Activated T-cell treated with anti-CD3 and anti-CD28 coated beads for 48 hours (primary cell): ENCODE data around the gene LOXL1.
"Not testable (repeated sequence)": the region's sequence is repeated elsewhere in the genome, so short reads cannot be mapped to it uniquely, and the experiment has no call there.

Experiments used
- DNase-seq: peaks from one replicate; pipeline ENCODE4 v3.0.0-alpha.2; 2020; ENCODE audit warnings: low read depth

LOXL1 gene

DNA sequence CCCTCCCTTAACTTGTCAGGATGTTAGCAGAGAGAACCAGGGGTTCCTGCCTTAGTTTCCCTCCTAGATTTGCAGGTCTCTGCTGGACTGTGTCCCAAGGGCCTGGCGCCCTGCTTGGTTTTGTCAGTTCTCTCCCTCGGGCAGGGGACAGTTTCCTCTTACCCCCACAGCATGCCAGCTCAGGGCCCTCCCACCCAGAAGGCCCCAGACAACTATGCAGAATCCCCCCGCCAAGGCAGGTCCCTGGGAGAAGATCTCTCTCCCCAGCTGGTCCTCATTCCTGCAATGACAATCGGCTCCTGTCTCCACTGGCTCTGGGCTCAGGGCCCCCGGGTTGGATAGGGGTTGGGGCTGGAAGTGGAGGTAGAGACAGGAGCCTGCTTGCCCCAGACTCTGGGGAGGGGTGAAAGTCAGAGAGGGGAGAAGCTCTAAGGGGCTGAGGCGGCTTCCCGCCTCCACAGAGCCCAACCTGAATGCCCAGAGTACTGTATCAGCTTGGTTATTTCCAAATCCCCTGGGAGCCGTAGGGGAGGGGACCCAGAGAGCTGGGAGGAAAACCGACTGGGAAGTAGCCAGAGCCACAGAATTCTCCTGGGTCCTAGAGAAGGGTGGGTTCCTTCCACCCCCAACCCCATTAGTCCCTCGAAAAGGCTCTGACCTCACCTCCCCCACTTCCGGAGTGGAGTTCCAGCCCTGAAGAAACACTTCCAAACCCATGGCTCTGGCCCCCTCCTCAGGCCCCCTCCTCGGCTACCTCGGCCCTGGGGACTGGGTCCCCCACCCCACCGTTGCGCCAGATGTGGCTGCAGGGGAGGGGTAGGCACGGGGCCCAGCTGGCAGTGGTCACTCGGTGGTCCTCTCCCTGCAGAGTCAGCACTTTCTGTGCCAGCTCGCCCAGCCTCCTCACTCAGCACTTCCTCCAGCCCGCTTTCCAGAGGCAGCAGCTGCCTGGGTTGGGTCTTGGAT is 3.8 kb upstream of the LOXL1 start:
- DNase-seq, result no peak

DNA sequence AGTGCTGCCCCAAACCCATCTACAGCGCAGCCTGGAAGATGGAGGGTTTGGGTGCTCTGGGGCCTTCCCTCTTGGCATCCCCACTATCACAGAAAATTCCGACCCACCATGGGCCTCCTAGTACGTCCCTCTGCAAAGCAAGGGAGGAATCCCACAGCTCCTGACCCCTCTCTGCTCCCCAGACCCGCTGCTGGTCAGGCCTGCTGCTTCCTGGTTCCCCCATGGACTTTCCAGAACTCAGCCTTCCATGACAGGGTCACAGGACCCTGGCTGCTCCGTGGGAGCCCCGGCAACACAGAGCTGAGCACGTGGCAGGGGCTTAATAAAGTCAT is 3.1 kb upstream of the LOXL1 start:
- DNase-seq, result no peak

DNA sequence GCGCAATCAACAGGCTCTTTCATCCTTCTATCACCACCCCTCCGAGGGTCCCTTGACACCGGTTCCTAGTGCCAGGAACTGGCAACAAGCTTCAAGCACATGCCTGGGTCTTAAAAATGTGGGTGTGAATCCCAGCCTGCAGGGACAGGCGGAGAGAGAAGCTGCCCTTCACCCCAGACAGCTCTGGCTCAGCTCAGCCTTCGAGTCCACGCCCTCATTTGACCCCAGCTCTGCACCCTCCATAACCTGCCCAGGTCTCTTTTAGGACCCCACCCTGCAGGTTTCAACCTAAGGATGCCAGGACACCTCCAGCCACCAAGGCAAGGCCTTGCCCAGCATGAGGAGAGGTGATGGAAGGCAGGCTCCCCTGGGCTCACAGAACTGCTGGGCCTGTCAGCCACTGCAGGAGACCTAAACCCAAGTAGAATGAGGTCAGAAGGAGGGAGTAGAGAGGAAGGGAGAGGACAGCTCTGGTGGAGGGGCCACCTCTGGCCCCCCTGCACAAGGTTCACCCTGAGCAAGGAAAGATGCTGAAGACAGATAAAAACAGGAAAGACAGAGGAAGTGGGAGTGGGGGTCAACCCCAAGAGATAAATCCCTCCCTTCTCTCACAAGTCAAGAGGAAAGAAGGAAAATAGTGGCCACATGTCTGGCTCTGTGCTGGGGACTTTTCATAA is 2.6 kb upstream of the LOXL1 start:
- DNase-seq, result no peak

DNA sequence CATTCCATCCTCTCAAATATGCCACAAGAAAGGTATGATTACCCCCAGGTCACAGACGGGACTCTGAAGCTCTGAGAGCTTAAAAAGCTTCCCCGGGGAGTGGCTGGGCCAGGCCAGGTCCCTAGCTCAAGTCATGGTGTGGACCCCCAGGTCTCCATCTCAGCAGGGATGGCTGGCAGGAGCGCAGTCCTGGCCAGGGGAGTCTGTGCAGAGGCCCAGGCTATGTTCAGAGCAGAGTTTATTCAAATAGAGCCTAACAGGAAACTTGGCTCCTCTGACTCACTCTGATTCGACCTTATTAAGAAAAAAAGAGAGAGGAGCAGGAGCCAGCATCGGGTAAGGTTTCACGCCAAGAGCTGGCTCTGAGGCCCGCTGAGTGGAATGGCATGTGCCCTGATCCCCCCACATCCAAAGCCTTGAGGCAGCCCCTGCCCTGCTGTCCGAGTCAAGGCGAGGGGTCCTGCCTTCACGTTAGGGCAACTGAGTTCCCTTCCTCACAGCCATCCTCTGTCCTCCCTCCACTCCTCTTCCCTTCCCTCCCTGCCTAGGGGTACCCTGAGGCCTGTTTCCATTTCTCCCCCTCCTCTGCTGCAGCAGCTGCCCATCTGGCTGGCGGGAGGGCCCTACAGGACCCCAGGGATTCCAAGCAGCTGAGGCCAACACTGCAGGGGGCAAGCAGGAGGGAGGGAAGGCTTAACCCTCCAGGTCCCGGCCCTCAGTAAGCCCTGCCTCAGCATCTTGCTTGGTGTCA is 1.9 kb upstream of the LOXL1 start:
- no peak for DNase-seq

DNA sequence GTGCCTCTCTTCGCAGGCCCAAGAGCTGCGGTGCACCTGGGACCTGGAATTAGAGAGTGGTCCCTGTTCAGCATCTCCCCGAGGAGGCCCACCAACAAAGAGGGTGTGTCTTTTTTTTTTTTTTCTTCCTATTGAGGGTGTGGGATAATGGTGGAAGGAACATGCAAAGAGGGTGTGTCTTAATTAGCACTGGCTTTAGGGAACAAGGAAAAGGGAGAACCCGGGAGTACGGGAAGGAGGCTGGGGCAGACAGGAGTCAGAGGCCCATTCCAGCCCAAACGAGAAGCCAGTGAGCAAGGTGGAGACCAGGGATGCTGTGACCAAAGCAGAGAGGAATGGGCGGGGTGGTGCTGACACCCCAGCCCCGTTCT is 429 bp upstream of the LOXL1 start:
- no peak for DNase-seq

DNA sequence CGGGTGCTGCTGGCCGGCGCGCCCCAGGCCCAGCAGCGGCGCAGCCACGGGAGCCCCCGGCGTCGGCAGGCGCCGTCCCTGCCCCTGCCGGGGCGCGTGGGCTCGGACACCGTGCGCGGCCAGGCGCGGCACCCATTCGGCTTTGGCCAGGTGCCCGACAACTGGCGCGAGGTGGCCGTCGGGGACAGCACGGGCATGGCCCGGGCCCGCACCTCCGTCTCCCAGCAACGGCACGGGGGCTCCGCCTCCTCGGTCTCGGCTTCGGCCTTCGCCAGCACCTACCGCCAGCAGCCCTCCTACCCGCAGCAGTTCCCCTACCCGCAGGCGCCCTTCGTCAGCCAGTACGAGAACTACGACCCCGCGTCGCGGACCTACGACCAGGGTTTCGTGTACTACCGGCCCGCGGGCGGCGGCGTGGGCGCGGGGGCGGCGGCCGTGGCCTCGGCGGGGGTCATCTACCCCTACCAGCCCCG is 777 bp downstream of the LOXL1 start:
- DNase-seq, result peak; percentile 30

DNA sequence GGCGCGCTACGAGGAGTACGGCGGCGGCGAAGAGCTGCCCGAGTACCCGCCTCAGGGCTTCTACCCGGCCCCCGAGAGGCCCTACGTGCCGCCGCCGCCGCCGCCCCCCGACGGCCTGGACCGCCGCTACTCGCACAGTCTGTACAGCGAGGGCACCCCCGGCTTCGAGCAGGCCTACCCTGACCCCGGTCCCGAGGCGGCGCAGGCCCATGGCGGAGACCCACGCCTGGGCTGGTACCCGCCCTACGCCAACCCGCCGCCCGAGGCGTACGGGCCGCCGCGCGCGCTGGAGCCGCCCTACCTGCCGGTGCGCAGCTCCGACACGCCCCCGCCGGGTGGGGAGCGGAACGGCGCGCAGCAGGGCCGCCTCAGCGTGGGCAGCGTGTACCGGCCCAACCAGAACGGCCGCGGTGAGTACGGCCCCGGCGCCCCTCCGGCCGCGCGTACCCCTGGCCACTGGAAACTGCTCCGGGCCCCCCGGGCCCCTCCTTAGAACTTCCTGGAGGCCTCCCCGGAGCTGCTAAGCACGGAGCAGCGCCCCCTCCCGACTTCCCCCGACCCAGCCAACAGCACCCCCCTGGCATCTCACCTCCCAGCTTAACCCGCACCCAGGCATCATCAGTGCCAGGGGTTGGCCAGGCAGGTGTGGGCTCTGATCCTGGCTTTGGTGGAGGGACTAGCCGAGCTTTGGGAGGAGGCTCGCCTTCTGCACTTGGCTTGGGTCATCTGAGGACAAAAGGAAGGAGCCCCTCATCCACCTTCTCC is 1.4 kb downstream of the LOXL1 start:
- peak; percentile 77 for DNase-seq

DNA sequence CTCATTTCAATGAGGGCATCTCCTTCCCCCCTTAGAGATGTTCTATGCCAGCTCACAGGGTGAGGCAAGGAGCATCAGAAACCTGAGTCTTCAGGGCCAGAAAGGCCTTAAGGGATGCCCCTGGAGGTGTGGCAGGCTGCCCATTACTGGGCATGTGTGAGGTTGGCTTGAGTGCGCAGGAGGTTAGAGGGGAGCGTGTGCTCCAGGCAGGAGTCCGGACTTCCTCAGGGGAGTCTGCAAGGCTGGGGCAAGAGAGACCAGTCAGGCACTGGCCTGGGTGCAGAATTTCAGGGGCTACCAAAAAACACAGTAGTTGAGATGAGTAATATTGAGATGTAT is 1.9 kb downstream of the LOXL1 start:
- DNase-seq, result no peak

DNA sequence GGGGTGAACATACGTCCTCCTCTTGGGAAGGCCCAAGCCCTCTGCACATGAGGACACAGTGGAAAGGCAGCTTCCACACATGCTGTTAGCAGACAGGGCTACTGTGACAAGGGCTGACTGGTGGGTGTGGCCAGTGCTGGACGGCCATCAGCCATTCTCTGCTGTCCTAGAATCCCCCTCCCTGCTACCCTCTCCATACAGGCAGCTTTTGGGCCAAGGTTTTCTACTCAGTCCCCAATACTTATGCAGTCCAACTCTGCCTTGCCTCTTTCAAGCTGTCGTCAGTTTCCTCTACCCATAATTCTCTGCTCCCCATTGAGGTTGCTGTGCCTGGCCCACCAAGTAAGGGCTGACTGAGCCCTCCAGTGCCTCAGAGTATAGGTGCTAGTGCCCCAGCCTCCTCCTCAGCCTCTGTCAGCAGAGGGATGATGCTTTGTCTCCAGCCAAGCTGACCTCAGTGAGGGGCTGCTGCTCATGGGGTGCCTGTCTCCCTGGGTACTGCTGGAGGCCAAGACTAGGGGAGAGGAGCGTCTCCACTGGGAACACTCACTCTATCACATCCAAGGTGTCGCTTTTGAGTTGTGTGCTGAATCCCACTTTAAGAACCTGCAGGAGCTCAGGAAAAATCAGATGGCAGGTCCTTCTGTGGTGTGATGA is 2.8 kb downstream of the LOXL1 start:
- no peak for DNase-seq

DNA sequence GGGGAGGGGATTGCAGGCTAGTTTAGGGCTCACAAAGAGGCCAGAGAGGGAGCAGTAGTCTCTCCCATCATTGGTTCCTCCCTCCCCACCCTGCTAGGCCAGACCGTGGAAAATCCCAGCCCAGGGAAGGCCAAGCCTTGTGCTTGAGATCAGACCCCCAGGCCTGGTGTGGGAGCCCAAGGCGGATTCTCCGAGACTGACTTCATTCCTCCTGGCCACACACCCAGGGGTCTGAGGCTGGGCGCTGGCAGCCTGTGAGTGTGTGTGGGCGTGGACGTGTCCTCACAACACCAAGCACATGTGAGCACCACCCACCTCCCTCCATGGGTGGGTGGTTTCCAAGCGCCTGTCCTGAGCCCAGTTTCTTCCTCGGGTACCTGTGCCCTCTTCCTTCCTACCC is 4.1 kb downstream of the LOXL1 start:
- no peak for DNase-seq

DNA sequence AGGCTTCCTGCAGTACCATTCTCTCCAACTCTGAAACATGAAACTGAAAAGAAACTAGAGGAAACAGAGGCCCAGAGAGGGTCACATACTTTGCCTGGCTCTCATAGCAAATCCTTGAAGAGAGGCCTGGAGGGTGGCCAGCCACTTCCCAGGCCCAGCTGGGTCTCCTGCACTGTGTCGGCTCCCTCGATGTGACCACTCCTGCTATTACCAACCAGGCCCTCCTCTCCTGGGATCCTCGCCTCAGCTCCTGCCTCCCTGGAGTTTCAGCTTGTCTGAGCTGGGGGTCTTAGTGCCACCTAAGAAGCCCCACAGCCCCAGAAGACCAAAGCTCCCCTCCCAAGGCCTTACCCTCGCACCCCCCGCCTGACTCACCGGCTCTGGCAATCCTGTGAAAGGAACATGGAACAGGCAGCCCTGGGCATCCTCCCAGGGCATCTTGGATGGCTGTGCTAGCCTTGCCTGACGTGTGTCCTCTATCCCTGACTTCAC is 4.6 kb downstream of the LOXL1 start:
- no peak for DNase-seq

DNA sequence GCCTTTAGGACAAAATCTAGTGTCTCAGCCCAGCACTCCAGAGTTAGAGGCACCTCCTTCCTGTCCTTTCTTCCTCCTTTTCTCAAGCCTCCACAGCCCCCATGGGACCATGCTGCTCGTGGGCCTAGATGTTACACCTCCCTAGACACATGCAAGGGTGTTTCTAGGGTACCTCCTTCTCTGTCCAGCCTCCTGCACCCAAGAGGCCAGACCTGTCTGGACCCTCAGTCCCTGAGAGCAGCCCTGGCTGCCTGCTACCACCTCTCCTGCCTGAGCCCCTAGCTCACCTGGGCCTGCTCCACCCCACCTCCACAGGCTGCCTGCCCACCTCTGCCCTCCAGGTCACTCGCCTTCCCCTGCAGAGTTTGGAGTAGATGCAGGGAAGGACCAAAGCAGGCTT is 5.2 kb downstream of the LOXL1 start:
- no peak for DNase-seq

DNA sequence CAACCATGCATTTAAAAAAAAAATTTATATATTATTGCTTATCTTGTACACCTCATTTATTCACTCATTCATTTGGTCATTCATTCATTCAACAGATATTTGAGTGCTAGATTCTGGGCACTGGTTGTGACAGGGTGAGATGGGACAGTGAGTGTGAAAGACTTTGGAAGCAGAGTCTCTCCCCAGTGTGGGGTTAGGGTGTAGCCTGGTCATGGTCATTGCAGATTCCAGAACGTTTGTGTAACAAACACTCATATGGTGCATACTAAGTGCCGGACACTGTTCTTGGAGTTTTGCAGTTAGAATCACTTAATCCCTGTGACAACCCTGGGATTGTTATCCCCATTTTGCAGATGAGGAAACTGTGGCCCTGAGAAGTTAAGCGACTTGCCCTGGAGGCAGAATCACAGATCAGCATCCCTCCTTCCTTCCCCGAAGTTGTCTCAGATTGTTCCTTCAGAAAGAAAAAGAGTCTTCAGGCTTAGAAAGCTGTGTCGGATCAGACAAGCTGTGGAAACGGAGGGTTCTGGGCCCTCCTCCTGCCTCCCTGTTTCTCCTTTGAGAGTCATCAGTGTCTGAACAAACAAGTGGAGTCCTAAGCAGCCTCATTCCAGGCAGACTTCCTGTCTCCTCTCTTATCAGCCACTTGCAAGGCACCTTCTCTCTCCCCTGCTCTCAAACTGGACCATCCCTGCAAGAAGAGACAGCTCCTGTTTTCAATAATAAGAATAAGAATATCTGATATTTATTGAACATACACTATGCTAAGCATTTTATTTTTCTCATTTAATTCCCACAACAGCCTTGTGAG is 6.3 kb downstream of the LOXL1 start:
- no peak for DNase-seq

DNA sequence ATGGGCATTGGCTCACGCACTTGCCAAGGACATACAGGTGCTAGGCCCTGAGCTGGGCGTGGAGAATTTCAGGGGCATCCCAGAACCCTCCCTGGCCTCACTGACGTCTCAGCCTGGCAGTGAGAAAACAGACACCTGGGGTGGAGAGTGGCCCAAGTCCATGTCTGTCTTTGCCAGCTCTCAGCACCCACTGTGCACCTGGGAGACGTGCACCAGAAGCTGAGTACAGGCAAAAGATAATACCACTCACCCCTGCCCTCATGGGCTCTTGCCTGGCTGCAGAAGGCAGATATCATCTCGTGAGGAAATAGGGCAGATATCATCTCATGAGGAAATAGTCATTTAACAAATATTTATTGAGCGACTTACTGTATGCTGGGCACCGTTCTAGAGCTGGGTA is 8.0 kb downstream of the LOXL1 start:
- DNase-seq, result no peak

DNA sequence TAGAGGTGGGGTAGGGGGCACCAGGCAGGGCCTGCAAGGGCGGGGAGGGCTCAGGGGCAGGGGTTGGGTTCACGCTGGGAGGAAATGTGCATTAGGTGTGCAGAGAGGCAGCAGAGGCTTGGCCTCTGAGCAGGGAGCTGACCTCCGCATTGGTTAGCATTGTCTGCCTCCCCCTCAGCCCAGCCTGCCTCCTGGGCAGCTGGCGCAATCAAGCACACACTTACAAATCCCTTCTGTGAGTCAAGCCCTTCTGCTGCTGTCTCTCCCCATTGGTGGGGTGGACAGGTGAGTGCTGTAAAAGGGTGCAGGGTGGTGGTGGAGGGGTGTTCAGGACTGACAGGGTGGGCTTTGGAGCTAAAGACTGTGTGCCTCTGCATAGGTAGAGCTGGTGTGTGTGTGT is 9.3 kb downstream of the LOXL1 start:
- DNase-seq, result no peak

DNA sequence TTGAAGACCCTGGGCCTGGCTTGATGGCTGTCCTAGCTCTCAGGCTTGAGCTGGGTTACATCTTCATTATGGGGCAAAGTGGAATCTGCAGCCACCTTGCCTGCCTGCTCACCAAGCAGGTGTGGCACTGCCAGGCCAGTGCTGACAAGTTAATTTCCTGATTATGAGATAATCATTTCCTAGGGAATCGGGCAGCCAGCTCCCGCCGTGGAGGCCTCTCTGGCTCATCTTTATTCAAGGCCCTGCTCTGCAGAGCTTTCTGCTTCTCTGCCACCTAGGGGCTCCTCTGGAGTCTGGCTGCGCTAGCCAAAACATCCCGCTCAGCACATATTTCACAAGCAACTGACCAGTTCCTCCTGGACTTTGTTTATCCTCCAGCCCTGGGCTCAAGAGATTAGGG is 9.9 kb downstream of the LOXL1 start:
- DNase-seq, result no peak

DNA sequence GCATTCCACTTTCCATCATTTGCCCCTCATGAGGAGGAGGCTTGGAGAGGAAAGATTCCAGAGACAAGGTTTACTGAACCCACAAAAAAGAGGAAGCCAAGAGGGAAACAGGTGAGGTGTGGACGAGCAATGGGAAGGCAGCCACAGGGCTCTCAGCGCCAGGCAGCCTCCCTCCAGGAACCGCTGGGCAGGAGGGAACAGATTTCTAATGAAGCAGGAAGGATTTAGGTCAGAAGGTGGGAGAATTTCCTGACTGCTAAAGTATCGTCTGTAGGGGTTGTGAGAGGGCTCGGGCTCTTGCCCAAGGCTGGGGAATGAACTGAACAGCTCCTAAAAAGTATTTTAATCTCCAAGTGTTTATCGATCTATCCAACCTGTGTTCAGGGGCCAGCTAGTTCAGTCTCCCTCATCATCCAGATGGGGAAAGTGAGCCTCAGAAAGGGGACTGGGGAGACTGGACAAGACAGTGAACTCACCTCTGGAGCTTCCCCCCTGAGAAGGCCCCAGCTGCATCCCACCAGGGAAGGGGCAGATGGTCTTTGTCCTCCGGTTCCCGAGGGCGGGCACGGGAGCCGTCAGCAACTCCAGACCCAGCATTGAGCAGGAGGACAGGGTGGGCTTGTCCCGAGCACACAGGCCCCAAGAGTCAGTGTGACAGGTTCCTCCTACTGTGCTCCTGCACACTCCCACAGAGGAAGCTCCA is 10.5 kb downstream of the LOXL1 start:
- no peak for DNase-seq

DNA sequence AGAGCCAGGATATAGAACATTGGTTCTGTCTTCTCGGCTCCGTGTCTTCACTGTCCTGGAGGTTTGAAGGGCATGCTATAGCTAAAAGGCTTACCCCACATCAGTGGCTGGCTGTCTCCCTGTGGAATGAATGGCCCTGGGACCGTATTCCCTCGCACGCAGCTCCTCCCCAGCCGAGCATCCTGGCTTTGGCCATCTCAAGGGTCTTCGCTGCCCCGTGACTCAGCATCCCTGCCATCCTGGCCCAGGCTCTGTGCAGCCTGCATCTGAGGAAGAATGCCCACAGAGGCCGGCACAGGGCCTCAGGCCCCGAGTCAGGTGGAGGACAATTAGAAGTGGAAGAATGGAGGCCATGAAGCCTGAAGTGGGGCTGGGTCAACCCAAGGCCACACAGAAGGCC is 11.0 kb downstream of the LOXL1 start:
- no peak for DNase-seq

DNA sequence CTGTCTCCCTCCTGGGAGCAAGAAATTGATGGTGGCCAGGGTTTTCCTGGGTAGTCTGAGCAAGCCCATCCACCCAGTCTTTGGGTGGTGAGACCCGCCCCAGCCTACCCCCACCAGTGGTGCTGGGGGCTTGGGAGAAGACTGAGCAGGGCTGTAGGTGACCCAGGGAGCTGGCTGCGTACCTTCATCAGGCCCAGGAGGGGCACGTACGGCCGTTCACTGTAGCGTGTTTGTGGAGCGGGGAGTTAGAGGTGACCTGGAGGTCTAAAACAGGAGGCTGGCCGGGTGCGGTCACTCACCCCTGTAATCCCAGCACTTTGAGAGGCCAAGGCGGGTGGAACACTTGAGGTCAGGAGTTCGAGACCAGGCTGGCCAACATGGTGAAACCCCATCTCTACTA is 11.5 kb downstream of the LOXL1 start:
- no peak for DNase-seq

DNA sequence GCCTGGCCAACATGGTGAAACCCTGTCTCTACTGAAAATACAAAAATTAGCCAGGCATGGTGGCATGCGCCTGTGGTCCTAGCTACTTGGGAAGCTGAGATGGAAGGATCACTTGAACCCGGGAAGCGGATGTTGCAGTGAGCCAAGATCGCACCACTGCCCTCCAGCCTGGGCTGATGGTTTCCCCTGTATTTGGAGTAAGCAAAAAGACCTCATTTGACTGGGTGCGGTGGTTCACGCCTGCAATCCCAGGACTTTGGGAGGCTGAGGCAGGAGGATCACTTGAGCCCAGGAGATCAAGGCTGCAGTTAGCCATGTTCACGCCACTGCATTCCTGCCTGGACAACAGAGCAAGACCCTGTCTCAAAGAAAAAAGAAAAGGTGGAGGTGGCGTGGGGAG is 12.3 kb downstream of the LOXL1 start:
- not testable (repeated sequence) for DNase-seq
